ENCODE results near the gene DCTN3. TPM values are rescaled to one million over a fixed set of nuclear protein-coding genes. Genes with fewer than 3 reads are reported as not detected.

Gene DCTN3
- polyA plus RNA-seq, 2 donors, result 44.4 to 112 TPM

DNA sequence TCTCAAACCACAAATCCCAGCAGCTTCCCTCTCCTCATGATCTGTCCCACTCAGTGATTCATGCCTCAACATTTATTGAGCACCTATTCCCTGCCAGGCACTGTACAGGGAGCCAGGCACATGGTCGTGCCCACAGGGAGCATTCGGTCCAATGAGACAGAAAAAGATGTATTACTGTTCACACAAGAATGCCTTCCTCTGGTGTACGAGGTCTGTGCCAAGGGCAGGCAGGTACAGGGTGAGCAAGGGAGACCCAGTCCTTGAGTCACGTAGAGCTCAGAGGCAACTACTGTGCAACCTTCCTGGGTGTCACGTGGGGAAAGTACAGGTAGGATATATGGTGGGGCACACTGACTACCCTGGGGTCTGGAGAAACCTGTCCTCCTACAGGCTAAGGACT is 35.3 kb downstream of the DCTN3 start:
- 62 to 65% methylated on average over 5 of the region's 5 CpGs for WGBS, 2 donors
- H3K9me3 ChIP-seq (ENCODE audit: control insufficient read depth in 2 of 2, insufficient read depth in 1 of 2, low read depth in 1 of 2, low read length in 1 of 2), result no peaks in the 10 kb centered on the region
- H3K4me1 ChIP-seq (ENCODE audit: control insufficient read depth in 2 of 2, insufficient read depth in 2 of 2, low read length in 1 of 2), result peaks cover 3 to 10% of the 10 kb centered on the region in 2 donors
- no peaks in the 10 kb centered on the region for H3K36me3 ChIP-seq (ENCODE audit: control insufficient read depth in 2 of 2, insufficient read depth in 2 of 2, low read length in 1 of 2)
- no peak overlapping the region for H3K4me3 ChIP-seq (ENCODE audit: low read depth in 1 of 2, low read length in 2 of 2)
- peaks cover 5 to 13% of the 10 kb centered on the region in 2 donors for H3K27me3 ChIP-seq (ENCODE audit: control insufficient read depth in 1 of 2, insufficient read depth in 2 of 2, low read length in 2 of 2)
- no peak overlapping the region for H3K27ac ChIP-seq (ENCODE audit: low read depth in 2 of 2, low read length in 1 of 2)

DNA sequence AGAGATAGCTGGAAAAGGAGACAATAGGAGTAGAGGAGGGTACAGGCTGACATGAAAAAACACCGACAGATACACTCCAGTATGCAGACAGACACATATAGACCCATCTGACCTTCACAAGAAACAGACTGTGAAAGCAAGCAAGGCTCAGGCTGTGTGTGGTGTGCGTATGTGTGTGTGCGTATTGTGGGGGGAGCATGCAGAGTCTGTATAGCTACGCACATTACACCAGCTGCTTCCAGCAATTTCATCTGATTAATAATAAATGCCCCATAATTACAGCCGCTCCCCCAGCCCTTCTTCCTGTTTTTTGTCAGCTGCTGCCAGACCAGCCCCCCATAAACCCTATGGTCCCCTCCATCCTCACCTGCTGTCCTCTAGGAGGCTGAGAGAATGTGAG is 37.5 kb downstream of the DCTN3 start:
- Histone ChIP-seq H3K4me3 (ENCODE audit: low read depth in 1 of 2, low read length in 2 of 2) (no peak overlapping the region), H3K27me3 (ENCODE audit: control insufficient read depth in 1 of 2, insufficient read depth in 2 of 2, low read length in 2 of 2) (peaks cover 2 to 7% of the 10 kb centered on the region in 2 donors), H3K4me1 (ENCODE audit: control insufficient read depth in 2 of 2, insufficient read depth in 2 of 2, low read length in 1 of 2) (peaks cover 0 to 7% of the 10 kb centered on the region in 2 donors), H3K27ac (ENCODE audit: low read depth in 2 of 2, low read length in 1 of 2) (no peak overlapping the region), H3K36me3 (ENCODE audit: control insufficient read depth in 2 of 2, insufficient read depth in 2 of 2, low read length in 1 of 2) (no peaks in the 10 kb centered on the region), H3K9me3 (ENCODE audit: control insufficient read depth in 2 of 2, insufficient read depth in 1 of 2, low read depth in 1 of 2, low read length in 1 of 2) (no peaks in the 10 kb centered on the region)
- WGBS, 2 donors, result 89 to 94% methylated on average over 5 of the region's 5 CpGs

DNA sequence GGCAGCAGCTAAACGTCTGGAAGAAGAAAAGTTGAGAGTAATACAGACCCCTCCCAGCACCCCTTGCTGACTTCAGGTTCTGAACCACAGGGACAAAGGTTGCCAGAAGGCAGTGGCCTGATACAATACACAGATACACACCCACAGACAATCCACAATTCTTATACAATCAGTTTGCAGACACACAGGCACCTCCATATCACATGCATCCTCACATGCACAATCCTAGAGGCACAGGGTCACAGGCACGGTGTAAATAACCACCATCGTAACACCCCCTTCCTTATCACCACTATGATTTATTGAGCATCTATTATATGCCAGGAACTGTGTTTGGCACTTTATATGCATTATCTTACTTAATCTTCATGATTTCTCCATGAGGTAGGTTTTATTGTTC is 39.0 kb downstream of the DCTN3 start:
- H3K27me3 ChIP-seq (ENCODE audit: control insufficient read depth in 1 of 2, insufficient read depth in 2 of 2, low read length in 2 of 2), result peaks cover 0 to 7% of the 10 kb centered on the region in 2 donors
- H3K4me1 ChIP-seq (ENCODE audit: control insufficient read depth in 2 of 2, insufficient read depth in 2 of 2, low read length in 1 of 2), result peaks cover 0 to 8% of the 10 kb centered on the region in 2 donors
- H3K36me3 ChIP-seq (ENCODE audit: control insufficient read depth in 2 of 2, insufficient read depth in 2 of 2, low read length in 1 of 2), result no peaks in the 10 kb centered on the region
- 63 to 83% methylated on average over 3 of the region's 3 CpGs for WGBS, 2 donors
- H3K4me3 ChIP-seq (ENCODE audit: low read depth in 1 of 2, low read length in 2 of 2), result no peak overlapping the region
- no peaks in the 10 kb centered on the region for H3K9me3 ChIP-seq (ENCODE audit: control insufficient read depth in 2 of 2, insufficient read depth in 1 of 2, low read depth in 1 of 2, low read length in 1 of 2)
- H3K27ac ChIP-seq (ENCODE audit: low read depth in 2 of 2, low read length in 1 of 2), result no peak overlapping the region

DNA sequence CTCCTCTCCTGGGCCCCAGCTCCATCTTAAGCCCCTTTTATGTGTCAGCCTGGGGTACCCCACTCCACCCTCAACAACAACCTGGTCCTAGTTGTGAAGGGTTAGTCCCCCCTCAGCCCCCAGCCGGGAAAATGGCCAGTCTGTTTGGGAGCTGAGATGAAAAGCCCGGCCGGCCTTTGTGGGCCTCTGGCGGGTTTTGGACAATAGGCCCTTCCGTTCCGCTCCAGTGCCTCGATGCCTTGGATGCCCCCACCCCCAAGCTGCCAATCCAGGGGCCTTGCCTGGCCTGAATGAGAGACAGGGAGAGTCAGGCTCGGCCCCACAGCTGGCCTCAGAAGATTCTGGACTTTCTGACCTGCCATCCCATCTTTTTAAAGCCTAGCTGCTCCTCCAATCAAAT is 39.9 kb downstream of the DCTN3 start:
- no peaks in the 10 kb centered on the region for H3K36me3 ChIP-seq (ENCODE audit: control insufficient read depth in 2 of 2, insufficient read depth in 2 of 2, low read length in 1 of 2)
- peaks cover 0 to 8% of the 10 kb centered on the region in 2 donors for H3K4me1 ChIP-seq (ENCODE audit: control insufficient read depth in 2 of 2, insufficient read depth in 2 of 2, low read length in 1 of 2)
- 69 to 74% methylated on average over 8 of the region's 8 CpGs for WGBS, 2 donors
- no peak overlapping the region for H3K4me3 ChIP-seq (ENCODE audit: low read depth in 1 of 2, low read length in 2 of 2)
- H3K27ac ChIP-seq (ENCODE audit: low read depth in 2 of 2, low read length in 1 of 2), result no peak overlapping the region
- H3K9me3 ChIP-seq (ENCODE audit: control insufficient read depth in 2 of 2, insufficient read depth in 1 of 2, low read depth in 1 of 2, low read length in 1 of 2), result no peaks in the 10 kb centered on the region
- peaks cover 0 to 7% of the 10 kb centered on the region in 2 donors for H3K27me3 ChIP-seq (ENCODE audit: control insufficient read depth in 1 of 2, insufficient read depth in 2 of 2, low read length in 2 of 2)

DNA sequence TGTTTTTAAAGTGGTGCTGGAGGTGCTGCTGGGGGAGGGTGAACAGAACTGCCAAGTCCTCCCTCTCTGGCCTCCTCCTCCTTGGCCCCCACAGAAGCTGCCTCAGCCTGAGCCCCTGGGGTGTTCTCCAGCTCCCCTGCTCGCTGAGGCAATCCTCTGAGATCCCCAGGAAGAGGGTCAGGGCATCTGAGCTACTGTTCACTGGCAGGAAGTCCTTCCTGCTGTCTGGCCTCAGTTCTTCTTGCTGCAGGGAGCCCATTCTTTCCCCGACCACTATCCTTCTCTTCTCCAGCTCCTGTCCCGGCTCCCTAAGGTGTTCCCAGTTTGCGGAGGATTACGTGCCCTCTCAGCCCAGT is 40.5 kb downstream of the DCTN3 start:
- H3K27ac ChIP-seq (ENCODE audit: low read depth in 2 of 2, low read length in 1 of 2), result no peak overlapping the region
- no peaks in the 10 kb centered on the region for H3K9me3 ChIP-seq (ENCODE audit: control insufficient read depth in 2 of 2, insufficient read depth in 1 of 2, low read depth in 1 of 2, low read length in 1 of 2)
- H3K27me3 ChIP-seq (ENCODE audit: control insufficient read depth in 1 of 2, insufficient read depth in 2 of 2, low read length in 2 of 2), result peaks cover 0 to 7% of the 10 kb centered on the region in 2 donors
- no peak overlapping the region for H3K4me3 ChIP-seq (ENCODE audit: low read depth in 1 of 2, low read length in 2 of 2)
- H3K36me3 ChIP-seq (ENCODE audit: control insufficient read depth in 2 of 2, insufficient read depth in 2 of 2, low read length in 1 of 2), result no peaks in the 10 kb centered on the region
- H3K4me1 ChIP-seq (ENCODE audit: control insufficient read depth in 2 of 2, insufficient read depth in 2 of 2, low read length in 1 of 2), result peaks cover 0 to 8% of the 10 kb centered on the region in 2 donors
- 79 to 87% methylated on average over 5 of the region's 5 CpGs for WGBS, 2 donors

DNA sequence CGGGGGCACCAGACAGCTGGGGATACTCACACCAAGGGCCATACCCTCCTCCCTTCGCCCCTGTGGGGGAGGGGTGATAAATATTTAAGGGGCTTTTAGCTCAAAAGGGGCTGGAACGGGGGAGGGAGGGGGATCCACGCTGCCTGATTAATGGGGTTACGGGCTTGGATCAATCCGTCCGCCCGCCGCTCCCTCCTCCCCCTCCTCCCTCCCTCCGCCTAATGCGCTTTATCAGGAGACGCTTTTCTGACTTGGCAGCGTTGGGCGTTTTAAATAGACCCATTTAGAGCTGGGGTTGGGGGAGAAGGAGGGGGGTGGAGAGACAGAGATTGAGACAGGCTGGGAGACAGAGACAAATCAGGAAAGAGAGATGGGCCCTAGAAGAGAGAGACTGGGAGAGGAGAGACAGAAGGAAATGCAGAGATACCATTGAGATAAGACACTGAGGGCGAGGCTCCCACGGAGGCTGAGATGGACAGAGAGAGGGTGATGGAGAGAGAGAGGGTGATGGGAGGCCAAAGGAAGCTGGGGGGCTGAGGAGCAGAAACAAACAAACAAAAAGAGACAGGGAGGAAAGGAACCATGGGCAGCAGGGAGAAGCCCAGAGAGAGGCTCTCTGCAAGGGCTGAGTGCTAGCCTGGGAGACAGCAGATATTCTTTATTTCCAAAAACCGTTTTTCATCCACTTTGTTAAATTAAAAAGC is 41.0 kb downstream of the DCTN3 start:
- Histone ChIP-seq H3K4me1 (ENCODE audit: control insufficient read depth in 2 of 2, insufficient read depth in 2 of 2, low read length in 1 of 2) (peaks cover 0 to 8% of the 10 kb centered on the region in 2 donors), H3K27me3 (ENCODE audit: control insufficient read depth in 1 of 2, insufficient read depth in 2 of 2, low read length in 2 of 2) (peaks cover 0 to 7% of the 10 kb centered on the region in 2 donors), H3K9me3 (ENCODE audit: control insufficient read depth in 2 of 2, insufficient read depth in 1 of 2, low read depth in 1 of 2, low read length in 1 of 2) (no peaks in the 10 kb centered on the region), H3K27ac (ENCODE audit: low read depth in 2 of 2, low read length in 1 of 2) (no peak overlapping the region), H3K36me3 (ENCODE audit: control insufficient read depth in 2 of 2, insufficient read depth in 2 of 2, low read length in 1 of 2) (no peaks in the 10 kb centered on the region), H3K4me3 (ENCODE audit: low read depth in 1 of 2, low read length in 2 of 2) (no peak overlapping the region)
- 15 to 18% methylated on average over 16 to 17 of the region's 17 CpGs for WGBS, 2 donors

DNA sequence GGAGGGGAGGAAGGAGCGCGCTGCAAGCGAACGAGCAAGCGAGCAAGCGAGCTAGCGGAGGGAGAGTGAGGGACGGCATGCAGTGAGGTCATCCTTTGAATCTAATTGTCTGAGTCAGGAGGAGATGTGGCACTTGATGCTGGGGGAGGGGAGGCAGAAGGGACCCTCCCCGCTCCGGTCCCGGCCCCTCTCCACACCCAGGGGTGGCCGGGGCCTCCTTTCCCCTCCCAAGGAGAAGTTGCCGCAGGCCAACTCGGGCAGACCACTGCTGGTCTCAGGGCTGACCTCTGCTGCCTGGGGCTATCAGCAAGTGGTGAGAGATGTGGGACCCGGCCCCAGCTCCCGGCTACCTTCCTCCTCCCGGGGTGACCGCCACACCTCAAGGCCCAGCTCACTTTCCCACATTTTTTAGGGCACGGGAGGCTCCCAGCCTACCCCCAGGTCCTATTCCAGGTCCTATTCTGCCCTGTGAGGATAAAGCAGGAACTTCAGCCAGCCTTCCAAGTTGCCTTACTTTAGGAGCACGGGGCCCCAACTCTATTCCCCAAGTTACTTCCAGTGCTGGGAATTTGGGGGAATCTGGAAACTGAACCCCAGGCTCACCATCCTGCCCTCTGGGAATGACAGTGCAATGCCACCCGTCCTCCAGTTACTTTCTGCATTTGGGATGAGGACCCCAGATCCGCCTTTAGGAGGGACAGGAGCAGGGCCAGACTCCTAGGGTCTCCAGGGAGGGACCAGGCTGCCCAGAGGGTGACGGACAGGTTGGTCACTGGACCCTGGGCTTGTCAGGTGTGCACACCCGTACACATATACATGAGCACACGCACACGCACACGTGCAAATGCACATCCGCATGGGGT is 41.8 kb downstream of the DCTN3 start:
- H3K4me1 ChIP-seq (ENCODE audit: control insufficient read depth in 2 of 2, insufficient read depth in 2 of 2, low read length in 1 of 2), result peaks cover 0 to 8% of the 10 kb centered on the region in 2 donors
- H3K4me3 ChIP-seq (ENCODE audit: low read depth in 1 of 2, low read length in 2 of 2), result no peak overlapping the region
- no peaks in the 10 kb centered on the region for H3K9me3 ChIP-seq (ENCODE audit: control insufficient read depth in 2 of 2, insufficient read depth in 1 of 2, low read depth in 1 of 2, low read length in 1 of 2)
- WGBS, 2 donors, result 17 to 19% methylated on average over 26 to 28 of the region's 28 CpGs
- H3K36me3 ChIP-seq (ENCODE audit: control insufficient read depth in 2 of 2, insufficient read depth in 2 of 2, low read length in 1 of 2), result no peaks in the 10 kb centered on the region
- H3K27me3 ChIP-seq (ENCODE audit: control insufficient read depth in 1 of 2, insufficient read depth in 2 of 2, low read length in 2 of 2), result peaks cover 0 to 7% of the 10 kb centered on the region in 2 donors
- no peak overlapping the region for H3K27ac ChIP-seq (ENCODE audit: low read depth in 2 of 2, low read length in 1 of 2)

DNA sequence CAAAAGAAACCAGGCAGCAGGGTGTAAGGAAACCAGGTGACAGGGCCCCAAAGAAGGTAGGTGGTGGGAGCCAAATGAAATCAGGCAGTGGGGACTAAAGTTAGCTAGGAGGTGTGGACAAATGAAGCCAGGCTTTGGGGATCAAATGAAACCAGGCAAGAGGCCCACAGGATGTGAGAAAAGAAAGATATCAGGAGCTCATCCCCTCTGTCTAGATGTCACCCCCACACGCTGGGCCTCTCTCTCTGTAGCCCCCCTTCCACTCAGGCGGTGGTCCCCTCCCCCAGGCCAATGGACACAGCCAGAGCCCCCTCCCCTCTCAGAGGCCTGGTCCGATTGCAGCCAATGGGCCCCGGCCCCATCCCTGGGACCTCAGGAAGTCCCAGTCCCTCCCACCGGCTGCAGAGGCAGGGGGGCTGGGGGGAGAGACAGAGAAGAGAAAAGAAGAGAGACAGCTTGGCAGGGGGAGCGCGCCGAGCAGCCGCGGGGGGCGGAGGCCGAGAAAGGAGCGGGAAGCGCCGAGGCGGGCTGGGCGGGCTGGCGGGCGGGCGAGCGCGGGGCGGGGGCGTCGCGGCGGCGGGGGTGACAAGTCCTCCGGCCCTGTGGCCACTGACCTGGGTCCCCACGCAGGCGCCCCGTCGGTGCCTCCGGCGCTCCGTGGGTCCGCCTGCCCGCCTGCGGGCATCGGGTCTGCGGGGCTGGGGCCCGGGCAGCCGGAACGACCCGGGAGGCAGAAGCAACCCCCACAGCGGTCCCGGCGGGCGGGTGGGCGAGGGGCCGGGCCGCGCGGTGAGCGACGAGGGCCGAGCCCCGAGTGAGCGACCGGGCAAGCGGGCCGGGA is 42.7 kb downstream of the DCTN3 start:
- no peaks in the 10 kb centered on the region for H3K36me3 ChIP-seq (ENCODE audit: control insufficient read depth in 2 of 2, insufficient read depth in 2 of 2, low read length in 1 of 2)
- H3K9me3 ChIP-seq (ENCODE audit: control insufficient read depth in 2 of 2, insufficient read depth in 1 of 2, low read depth in 1 of 2, low read length in 1 of 2), result no peaks in the 10 kb centered on the region
- H3K27ac ChIP-seq (ENCODE audit: low read depth in 2 of 2, low read length in 1 of 2), result no peak overlapping the region
- H3K27me3 ChIP-seq (ENCODE audit: control insufficient read depth in 1 of 2, insufficient read depth in 2 of 2, low read length in 2 of 2), result peaks cover 0 to 7% of the 10 kb centered on the region in 2 donors
- 3 to 4% methylated on average over 39 to 62 of the region's 62 CpGs for WGBS, 2 donors
- H3K4me1 ChIP-seq (ENCODE audit: control insufficient read depth in 2 of 2, insufficient read depth in 2 of 2, low read length in 1 of 2), result peaks cover 0 to 8% of the 10 kb centered on the region in 2 donors
- no peak overlapping the region for H3K4me3 ChIP-seq (ENCODE audit: low read depth in 1 of 2, low read length in 2 of 2)
